BJ (cell line): ENCODE data around the gene TTC23. TPM values are rescaled to one million over a fixed set of nuclear protein-coding genes. Genes with fewer than 3 reads are reported as not detected.

ENCODE experiments used
- CTCF ChIA-PET: fragments of 350-600 bp; formaldehyde crosslinking; extraction: SDS; loops from one replicate; lab custom pipeline; 2021; ENCODE audit warnings: antibody characterized with exemption, inconsistent platforms; lab: Yijun Ruan, JAX
- POLR2A ChIA-PET: fragments of 300-600 bp; sonication (Branson Sonifier 250); formaldehyde crosslinking; extraction: SDS; loops from one replicate; lab custom pipeline; 2021; ENCODE audit warnings: antibody characterized with exemption; lab: Charles Lee
- DNase-seq: peaks from one replicate; pipeline ENCODE4 v3.0.0-alpha.2; 2011; ENCODE audit warnings: low read depth
- H3K27me3 ChIP-seq: 2 replicates; pipeline ENCODE4 v1.6.0; 2011; ENCODE audit warnings: low read length; ENCODE audit not compliant: control insufficient read depth, insufficient read depth
- H3K36me3 ChIP-seq: 2 replicates; pipeline ENCODE4 v1.5.1; 2011; ENCODE audit warnings: low read length; ENCODE audit not compliant: control insufficient read depth, insufficient read depth
- H3K4me3 ChIP-seq: 2 replicates; pipeline ENCODE4 v1.5.1; 2011; ENCODE audit warnings: low read depth, mild to moderate bottlenecking, control low read depth, low read length
- polyA plus RNA-seq: library from polyadenylated mRNA; depleted of rRNA; stranded (reverse); fragments of >200 nt; gene quantifications from 2 replicates; pipeline ENCODE4 v1.2.3, GENCODE V29; 2011
- TF ChIP-seq, protein P1 (sequence below): IDR thresholded peaks from 2 replicates; pipeline ENCODE4 v1.5.1; 2011; ENCODE audit warnings: low read depth, mild to moderate bottlenecking, control low read depth, inconsistent platforms, low read length, moderate library complexity; ENCODE audit not compliant: insufficient read depth

Gene TTC23
- polyA plus RNA-seq, 1 experiment, result 3.6 TPM

DNA sequence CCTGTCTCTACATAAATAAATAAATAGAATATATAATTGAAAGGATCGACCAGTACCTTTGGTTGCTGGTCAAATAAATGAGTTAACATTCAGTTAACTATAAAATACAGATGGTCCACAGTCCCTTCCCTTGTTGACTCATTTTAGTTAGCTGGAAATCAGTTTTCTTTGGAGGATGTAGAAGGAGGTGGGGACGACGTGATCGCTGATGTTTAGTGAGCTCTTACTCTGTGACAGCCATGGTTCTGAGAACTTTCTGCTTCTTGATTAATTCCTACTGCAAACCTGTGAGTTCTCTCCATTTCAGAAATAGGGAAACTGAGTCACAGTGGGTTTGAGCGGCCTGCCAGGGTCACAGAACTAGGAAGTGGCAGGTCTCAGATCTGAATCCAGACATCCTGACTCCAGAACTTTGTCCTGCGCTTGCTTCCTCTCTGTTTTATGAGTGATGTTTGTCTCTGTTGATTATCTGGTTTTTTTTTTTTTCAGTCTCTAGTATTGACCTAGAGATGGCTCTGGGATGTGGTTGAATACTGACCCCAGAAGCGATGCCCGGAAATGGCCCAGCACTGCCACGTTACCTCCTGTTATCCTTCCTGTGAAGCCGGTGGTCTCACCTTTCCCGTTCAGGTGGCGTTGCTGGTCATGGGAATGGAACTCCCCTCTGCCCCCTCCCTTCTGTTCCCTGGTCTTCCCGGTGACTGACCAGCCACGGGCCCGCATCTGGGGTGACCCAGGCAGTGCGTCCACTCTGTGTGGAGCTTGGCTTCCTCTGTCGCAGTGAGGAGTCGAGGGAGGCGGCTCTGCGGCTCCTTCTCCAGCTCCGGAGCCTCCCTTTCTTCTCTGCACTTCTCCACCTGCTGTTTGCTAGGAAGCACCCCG lies 126.3 kb downstream of the TTC23 start:
- H3K36me3 ChIP-seq, result no peaks in the 10 kb centered on the region; the same call in 1 of the 2 replicates
- no peaks in the 10 kb centered on the region for H3K27me3 ChIP-seq
- no peak for DNase-seq
- ChIA-PET CTCF (interaction anchor here (1.0 to 3.3 kb wide), 7 partner anchors 11 to 105 kb away, joined by 3 to 15 read pairs (median 4); partner anchors contain the start of gene SYNM), POLR2A (interaction anchor here (0.6 kb wide), 1 partner anchor 360 kb away, joined by 3 read pairs; no protein-coding TSS in a partner anchor)
- peak overlapping the region; percentile 24 for H3K4me3 ChIP-seq
- TF ChIP-seq, protein P1, sequence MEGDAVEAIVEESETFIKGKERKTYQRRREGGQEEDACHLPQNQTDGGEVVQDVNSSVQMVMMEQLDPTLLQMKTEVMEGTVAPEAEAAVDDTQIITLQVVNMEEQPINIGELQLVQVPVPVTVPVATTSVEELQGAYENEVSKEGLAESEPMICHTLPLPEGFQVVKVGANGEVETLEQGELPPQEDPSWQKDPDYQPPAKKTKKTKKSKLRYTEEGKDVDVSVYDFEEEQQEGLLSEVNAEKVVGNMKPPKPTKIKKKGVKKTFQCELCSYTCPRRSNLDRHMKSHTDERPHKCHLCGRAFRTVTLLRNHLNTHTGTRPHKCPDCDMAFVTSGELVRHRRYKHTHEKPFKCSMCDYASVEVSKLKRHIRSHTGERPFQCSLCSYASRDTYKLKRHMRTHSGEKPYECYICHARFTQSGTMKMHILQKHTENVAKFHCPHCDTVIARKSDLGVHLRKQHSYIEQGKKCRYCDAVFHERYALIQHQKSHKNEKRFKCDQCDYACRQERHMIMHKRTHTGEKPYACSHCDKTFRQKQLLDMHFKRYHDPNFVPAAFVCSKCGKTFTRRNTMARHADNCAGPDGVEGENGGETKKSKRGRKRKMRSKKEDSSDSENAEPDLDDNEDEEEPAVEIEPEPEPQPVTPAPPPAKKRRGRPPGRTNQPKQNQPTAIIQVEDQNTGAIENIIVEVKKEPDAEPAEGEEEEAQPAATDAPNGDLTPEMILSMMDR, result no peak

DNA sequence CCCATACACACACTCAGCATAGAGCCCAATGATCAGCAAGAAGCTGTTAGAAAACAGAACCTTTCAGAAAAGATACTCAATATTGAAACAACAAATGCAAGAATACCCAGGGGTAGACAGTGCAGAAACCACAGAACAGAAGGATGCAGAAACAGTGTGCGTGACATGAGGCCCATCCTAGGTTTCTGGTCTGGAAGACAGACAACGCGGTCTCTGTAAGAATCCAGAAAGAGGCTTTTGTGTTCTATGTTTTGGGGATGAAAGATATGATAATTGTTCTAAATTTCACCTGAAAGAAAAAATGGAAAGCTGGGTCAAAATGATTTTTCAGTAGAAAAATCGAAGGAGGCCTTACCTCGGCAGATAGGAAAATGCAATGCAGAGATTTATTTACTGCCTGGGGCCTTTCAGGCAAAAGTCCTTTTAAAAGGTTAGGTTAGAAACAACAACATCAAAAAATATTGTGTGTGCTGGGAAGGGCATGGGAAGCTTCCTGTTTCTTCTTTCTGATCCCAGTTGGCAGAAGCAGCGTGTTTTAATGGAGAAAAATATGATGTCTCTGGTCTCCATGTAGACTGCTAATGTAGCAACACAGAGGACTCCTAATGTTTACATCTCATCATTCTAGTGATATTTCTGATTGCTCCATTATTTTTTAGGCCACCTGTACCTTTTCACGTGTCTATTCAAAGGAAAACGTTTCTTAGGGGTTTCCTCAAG lies 127.5 kb downstream of the TTC23 start:
- Histone ChIP-seq H3K36me3 (no peaks in the 10 kb centered on the region; the same call in 1 of the 2 replicates), H3K27me3 (no peaks in the 10 kb centered on the region), H3K4me3 (no peak overlapping the region)
- DNase-seq, result no peak
- TF ChIP-seq, protein P1, result no peak
- POLR2A ChIA-PET, result no interaction called here
- CTCF ChIA-PET, result interaction anchor here (1.2 to 3.3 kb wide), 4 partner anchors 13 to 91 kb away, joined by 4 to 15 read pairs (median 6); partner anchors contain the start of gene SYNM

DNA sequence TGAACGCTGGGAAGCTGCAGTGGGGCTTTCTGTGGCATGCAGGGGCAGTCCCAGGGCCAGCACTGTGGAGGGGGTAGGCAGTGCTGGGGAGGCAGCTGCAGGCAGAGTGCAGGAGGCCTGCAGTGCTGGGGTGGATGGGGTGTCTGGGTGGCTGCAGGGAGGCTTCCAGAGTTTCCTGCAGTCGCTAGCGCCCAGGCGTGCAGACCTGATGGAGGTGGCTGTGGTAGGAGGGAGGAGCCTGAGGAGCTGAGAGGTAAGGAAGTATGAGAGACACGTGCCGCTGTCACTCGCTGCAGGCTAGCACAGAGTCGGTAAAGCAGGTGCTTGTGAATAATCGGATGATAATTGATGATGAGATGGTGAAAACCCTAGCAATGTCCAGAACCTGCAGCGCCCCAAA lies 128.2 kb downstream of the TTC23 start:
- ChIA-PET CTCF (interaction anchor here (1.2 to 1.6 kb wide), 3 partner anchors 12 to 92 kb away, joined by 4 to 7 read pairs (median 4); partner anchors contain the start of gene SYNM), POLR2A (no interaction called here)
- Histone ChIP-seq H3K27me3 (no peaks in the 10 kb centered on the region), H3K4me3 (no peak overlapping the region), H3K36me3 (no peaks in the 10 kb centered on the region; the same call in 1 of the 2 replicates)
- TF ChIP-seq, protein P1, result no peak
- no peak for DNase-seq

DNA sequence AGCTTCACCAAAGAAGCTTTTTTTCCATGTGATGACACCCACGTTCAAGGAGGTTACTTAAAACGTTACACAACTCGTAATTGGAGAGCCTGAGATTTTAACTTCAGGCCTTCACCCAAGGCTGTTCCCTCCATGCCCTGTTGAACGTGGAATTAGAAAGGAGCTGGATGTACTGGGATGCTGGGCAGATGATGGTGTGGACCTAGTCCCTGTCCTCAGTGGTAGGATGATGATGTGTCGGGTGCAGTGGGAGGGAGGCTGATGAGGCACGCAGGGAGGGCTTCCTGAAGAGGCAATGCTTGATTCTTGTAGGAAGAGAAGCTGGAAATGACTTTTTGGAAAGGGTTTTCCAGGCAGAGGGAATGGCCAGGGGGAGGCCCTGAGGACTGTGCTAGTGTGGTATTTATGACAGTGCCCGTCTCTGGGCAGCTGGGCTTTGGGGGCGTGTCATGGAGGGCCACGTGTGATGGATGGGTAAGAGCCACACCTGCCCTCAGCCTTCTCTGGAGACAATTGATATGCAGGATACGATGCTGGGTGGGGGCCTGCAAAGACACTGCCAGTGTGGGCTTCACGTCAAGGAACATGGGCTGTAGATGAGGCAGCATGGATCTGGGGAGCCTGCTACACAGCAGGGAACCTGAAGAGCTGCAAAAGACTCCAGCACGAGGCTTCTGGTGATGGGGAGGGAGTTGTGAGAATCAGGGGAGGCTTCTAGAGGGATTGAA lies 129.2 kb downstream of the TTC23 start:
- POLR2A ChIA-PET, result no interaction called here
- DNase-seq, result no peak
- H3K4me3 ChIP-seq, result no peak overlapping the region
- no peaks in the 10 kb centered on the region; the same call in 1 of the 2 replicates for H3K36me3 ChIP-seq
- H3K27me3 ChIP-seq, result no peaks in the 10 kb centered on the region
- TF ChIP-seq, protein P1, result no peak
- CTCF ChIA-PET, result interaction anchor here (0.7 to 1.5 kb wide), 3 partner anchors 15 to 18 kb away, joined by 3 to 7 read pairs (median 4); partner anchors contain the start of gene SYNM
